Skeletal muscle cell (primary cell): ENCODE measurements around the gene CLIP1.
A peak's percentile ranks its signal among the peaks of the same experiment; 100 is the strongest.

ENCODE experiments used
- DNase-seq: peaks from one replicate; pipeline ENCODE4 v3.0.0-alpha.2; 2010; ENCODE audit warnings: low read depth
- H3K4me3 ChIP-seq: 2 replicates; pipeline ENCODE4 v1.5.1; 2011; ENCODE audit warnings: low read depth, mild to moderate bottlenecking, control low read depth, low read length, moderate library complexity

Gene CLIP1

GRCh38 chr12:122226366-122227125 is 195.9 kb downstream of the CLIP1 start:
- no peak for DNase-seq
- H3K4me3 ChIP-seq, result peak overlapping the region; percentile 43

- peak; percentile 98 for DNase-seq
- peak within 1 kb of the TSS; percentile 96 for H3K4me3 ChIP-seq
Observed at GRCh38 chr12:122225683-122226365, 196.6 kb downstream of the CLIP1 start, which contains the start of gene DIABLO. DIABLO (minus strand) TSS chr12:122226052; CDS start chr12:122226014, 38 bp downstream.
